HTERT RPE-1 (cell line): Measurements from ENCODE around the gene SRPRB.

Experiments
- in situ Hi-C: fragments of 300-500 bp; cut with MboI; formaldehyde crosslinking; loops from 4 replicates; pipeline ENCODE4 v1.14.3; 2020; ENCODE audit warnings: low sequenced_read_pairs

SRPRB gene

GRCh38 chr3:133864616-133865015 lies 59.0 kb downstream of the SRPRB start:
- in situ Hi-C loops = no loop called here

GRCh38 chr3:133865136-133865855 lies 59.7 kb downstream of the SRPRB start:
- in situ Hi-C loops = no loop called here

GRCh38 chr3:133866141-133866540 lies 60.5 kb downstream of the SRPRB start:
- in situ Hi-C loops = no loop called here

- in situ Hi-C loops = no loop called here
Observed at GRCh38 chr3:133868186-133868585, 62.6 kb downstream of the SRPRB start.

- in situ Hi-C loops = no loop called here
Observed at GRCh38 chr3:133868758-133869475, 63.3 kb downstream of the SRPRB start.

- in situ Hi-C loops = no loop called here
Observed at GRCh38 chr3:133869586-133869985, 64.0 kb downstream of the SRPRB start.

GRCh38 chr3:133870822-133871221 lies 65.2 kb downstream of the SRPRB start:
- in situ Hi-C loops = no loop called here
